GM10266 (cell line): ENCODE results near the gene FAM89B.
"Not testable (repeated sequence)": the region's sequence is repeated elsewhere in the genome, so short reads cannot be mapped to it uniquely, and the experiment has no call there.

ENCODE experiments used
- DNase-seq: peaks from one replicate; pipeline ENCODE4 v3.0.0; 2012; ENCODE audit errors: extremely low spot score
- TF ChIP-seq, protein P1 (sequence below): IDR thresholded peaks from 2 replicates; pipeline ENCODE4 v1.5.1; 2012; ENCODE audit warnings: mild to moderate bottlenecking, low read depth; ENCODE audit not compliant: control insufficient read depth, insufficient read depth; ENCODE audit errors: missing control alignments

FAM89B gene

DNA sequence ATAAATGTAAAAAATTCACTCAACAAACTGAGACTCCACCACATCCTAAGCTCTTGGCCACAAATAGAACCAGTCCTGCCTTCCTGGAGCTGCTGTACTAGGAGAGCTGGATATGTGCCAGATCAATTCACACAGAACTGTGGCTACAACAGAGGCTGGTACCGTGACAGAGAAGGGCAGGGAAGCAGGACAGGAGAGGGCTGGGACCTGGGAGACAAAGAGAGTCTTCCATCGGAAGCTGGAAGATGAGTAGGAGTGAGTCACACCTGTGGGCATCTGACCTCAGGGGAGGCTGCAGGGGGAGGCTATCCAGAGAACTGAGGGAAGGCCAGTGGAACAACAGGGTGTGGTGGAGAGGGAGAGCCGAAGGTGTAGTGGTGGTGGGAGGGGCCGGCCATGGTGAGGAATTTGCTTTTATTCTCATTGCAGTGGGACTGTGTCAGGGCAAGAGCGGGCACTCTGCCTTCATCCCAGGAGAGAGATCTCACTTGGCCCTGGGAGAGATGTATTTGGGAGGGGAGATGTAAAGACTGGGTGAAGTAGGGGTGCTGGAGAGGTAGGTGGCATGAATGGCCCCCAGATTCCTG is 12.3 kb upstream of the FAM89B start:
- DNase-seq = no peak
- TF ChIP-seq, protein P1, sequence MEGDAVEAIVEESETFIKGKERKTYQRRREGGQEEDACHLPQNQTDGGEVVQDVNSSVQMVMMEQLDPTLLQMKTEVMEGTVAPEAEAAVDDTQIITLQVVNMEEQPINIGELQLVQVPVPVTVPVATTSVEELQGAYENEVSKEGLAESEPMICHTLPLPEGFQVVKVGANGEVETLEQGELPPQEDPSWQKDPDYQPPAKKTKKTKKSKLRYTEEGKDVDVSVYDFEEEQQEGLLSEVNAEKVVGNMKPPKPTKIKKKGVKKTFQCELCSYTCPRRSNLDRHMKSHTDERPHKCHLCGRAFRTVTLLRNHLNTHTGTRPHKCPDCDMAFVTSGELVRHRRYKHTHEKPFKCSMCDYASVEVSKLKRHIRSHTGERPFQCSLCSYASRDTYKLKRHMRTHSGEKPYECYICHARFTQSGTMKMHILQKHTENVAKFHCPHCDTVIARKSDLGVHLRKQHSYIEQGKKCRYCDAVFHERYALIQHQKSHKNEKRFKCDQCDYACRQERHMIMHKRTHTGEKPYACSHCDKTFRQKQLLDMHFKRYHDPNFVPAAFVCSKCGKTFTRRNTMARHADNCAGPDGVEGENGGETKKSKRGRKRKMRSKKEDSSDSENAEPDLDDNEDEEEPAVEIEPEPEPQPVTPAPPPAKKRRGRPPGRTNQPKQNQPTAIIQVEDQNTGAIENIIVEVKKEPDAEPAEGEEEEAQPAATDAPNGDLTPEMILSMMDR = no peak

DNA sequence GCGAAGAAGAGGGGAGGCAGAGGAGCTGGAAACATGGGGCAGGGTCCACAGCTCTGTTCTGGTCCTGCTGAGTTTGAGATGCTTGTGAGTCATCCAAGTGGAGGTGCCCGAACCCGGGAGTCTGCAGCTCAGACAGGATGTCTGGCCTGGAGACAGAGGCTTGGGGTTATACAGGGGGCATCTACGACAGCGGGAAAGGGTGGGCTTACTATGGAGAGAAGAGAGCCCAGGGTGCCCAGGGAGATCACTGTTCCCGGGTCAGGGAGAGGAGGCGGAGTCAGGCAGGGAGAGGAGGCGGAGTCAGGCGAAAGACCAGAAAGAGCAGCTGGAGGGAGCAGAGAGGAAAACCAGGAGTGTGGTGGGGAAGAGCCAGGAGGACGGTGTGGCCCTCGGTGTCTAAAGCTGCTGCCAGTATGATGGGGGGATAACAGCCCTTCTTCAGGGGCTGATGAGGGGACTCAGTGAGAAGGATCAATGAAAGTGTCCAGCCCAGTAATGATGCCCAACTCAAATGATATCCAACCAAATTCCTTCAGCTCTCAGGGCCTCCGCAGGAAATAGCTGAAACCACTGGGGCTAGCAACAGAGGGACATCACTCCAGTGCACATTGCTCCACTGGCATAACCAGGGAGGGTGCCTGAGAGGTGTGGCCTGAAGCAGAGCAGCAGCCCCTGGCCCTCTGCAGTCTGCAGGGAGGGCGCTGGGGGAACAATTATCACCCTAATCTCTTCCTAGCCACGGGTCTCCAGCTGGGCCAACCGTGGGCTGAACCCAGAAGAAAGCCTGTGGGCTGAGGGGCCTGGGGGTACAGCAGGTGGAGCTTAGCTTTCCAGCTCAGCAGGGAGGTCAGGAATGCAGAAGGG is 11.6 kb upstream of the FAM89B start:
- TF ChIP-seq, protein P1 = no peak
- DNase-seq = no peak

DNA sequence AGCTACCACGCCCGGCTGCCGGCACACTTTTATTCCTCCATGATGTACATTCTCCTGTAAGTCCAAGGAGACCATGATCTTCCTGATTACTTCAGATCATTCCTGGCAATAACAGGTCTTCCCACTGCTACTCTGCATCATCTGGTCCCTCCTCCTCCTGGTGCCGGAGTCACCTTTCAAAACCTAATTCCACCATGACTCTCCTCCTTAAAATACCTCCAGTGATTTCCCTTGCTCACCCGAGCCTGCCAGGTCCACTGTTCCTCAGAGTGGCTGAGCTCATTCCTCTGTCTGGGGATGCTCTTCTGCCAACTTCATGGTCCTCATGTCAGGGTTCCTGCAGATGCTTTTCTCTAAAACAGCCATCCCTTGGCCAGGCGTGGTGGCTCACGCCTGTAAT is 10.3 kb upstream of the FAM89B start:
- TF ChIP-seq, protein P1 = no peak
- no peak for DNase-seq

DNA sequence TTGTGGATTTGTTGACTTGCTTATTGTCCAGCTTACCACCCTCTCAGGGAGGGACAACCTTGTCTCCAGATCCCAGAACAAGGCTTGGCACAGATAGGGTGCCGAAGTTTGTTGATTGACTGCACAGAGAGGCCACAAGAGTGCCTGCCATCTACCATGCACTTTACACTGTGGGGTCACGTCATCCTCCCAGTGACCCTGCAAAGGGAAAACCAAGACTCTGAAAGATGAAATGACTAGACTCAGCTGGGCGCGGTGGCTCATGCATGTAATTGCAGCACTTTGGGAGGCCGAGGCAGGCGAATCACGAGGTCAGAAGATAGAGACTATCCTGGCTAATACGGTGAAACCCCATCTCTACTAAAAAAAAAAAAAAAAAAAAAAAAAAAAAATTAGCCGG is 9.6 kb upstream of the FAM89B start:
- TF ChIP-seq, protein P1 = no peak
- no peak for DNase-seq

DNA sequence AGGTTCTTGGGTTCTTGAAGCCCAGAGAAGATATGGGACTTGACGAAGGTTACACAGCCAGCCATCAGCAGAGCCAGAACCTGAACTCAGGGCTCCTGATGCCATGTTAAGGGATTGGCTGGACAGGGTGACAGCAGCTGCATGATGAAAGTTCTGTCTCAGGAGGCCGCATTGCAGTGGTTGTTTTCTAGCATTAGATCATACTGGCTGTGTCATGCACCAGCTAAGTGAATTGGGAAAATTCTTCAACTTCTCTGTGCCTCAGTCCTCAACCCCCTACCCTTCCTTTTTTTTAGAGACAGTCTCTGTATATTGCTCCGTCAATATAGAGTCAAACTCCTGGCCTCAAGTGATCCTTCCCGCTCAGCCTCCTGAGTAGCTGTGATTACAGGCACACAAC is 8.7 kb upstream of the FAM89B start:
- TF ChIP-seq, protein P1 = no peak
- DNase-seq = no peak

DNA sequence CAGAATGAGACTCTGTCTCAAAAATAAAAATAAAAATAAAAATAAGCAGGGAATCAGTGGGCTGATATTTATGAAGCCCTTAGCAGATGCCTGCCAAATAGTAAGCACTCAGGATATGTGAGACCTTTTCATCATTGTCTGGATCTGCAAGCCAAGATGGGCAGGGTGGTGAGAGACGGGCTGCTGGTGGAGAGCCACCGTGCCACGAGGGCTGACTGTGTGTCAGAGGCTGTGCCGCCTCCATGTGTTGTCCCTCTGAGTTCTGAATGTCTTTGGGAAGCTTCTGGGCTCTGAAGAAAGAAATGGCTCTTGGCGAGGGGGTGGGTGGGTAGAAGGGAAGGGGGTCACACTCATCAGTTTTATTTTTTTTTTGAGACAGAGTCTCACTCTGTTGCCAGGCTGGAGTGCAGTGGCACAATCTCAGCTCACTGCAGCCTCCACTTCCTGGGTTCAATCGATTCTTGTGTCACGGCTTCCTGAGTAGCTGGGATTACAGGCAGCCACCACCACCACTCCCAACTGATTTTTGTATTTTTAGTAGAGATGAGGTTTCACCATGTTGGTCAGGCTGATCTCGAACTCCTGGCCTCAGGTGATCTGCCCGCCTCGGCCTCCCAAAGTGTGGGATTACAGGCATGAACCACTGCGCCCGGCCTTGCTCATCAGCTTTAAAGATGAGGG is 7.3 kb upstream of the FAM89B start:
- not testable (repeated sequence) for DNase-seq

DNA sequence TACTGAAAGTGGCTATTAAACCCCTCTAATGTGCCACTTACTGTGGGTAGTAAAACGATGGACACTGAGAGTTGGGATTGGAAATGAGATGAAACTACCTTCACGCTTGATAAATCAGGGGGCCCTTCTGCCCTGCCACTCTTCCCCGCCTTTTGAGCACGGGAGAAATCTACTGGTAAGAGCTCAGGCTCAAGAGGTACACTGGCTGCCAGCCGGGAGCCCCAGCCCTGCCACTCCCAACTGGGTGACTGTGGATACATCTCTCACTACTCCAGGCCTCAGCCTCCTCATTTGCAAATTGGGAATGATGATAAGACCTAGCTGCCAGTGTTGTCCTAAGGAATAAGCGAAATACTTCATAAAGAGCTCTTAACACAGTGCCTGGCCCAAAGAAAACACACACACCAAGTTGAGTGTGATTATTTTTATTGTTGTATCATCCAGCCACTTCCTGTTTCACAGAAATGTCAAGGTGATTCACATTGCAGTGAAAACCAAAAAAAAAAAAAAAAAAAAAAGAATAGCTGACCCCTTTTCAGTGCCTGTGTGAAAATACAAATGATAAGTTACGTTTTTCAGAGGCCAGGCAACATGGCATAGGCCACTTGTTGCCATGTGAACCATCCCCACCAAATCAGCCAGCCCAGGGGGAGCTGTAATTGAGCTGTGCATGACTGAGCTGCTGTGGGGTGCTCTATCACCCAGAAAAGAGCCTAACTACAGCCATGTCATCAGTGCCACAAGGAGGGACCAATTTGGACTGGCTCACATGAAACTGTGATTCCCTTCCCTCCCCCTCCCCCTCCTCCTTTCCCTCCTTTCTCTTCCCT is 6.5 kb upstream of the FAM89B start:
- TF ChIP-seq, protein P1 = no peak
- no peak for DNase-seq
